Natural killer cell treated with Interleukin-12 subunit alpha and Interleukin-12 subunit beta and Interleukin-15 and Interleukin-18, amount 100 ng/mL, for 72 hours (primary cell): ENCODE measurements around the gene CCSER2. TPM values are rescaled to one million over a fixed set of nuclear protein-coding genes. Genes with fewer than 3 reads are reported as not detected.
A peak's percentile ranks its signal among the peaks of the same experiment; 100 is the strongest.

Experiments used
- ATAC-seq, 2 donors: fragments of 150-1000 bp; cut with Tn5 transposase in 1 of 2; sonication (Bioruptor Pico), chemical (Tn5 transposase) in 1 of 2; 2 replicates each; pipeline ENCODE4 v1.10.0; 2021
- DNase-seq: peaks from one replicate; pipeline ENCODE4 v3.0.0; 2022; ENCODE audit warnings: low spot score
- H3K27ac Mint-ChIP-seq, 2 donors: 1 replicate in 1 of 2; 2 replicates in 1 of 2; pipeline ENCODE4 v1.8.0; 2022; ENCODE audit warnings: mixed read lengths in 2 of 2, mild to moderate bottlenecking in 1 of 2, moderate library complexity in 1 of 2
- H3K27me3 Mint-ChIP-seq, 2 donors: 1 replicate in 1 of 2; 2 replicates in 1 of 2; pipeline ENCODE4 v1.8.0; 2022; ENCODE audit warnings: mixed read lengths in 2 of 2
- H3K36me3 Mint-ChIP-seq: one replicate; pipeline ENCODE4 v1.8.0; 2022; ENCODE audit warnings: mixed read lengths
- H3K4me1 Mint-ChIP-seq, 2 donors: 1 replicate in 1 of 2; 2 replicates in 1 of 2; pipeline ENCODE4 v1.8.0; 2022; ENCODE audit warnings: low read depth in 2 of 2, mixed read lengths in 2 of 2, mild to moderate bottlenecking in 1 of 2
- H3K4me3 Mint-ChIP-seq: one replicate; pipeline ENCODE4 v1.8.0; 2022; ENCODE audit warnings: mixed read lengths
- H3K9me3 Mint-ChIP-seq: 2 replicates; pipeline ENCODE4 v1.8.0; 2022; ENCODE audit warnings: mixed read lengths
- total RNA-seq, 2 donors: library from RNA; stranded (reverse); gene quantifications; one replicate each; pipeline ENCODE4 v1.2.3, GENCODE V29; 2022

CCSER2 gene
- total RNA-seq, 2 donors from 2014 or later, result 90.4 to 135 TPM

GRCh38 chr10:84366041-84366440 lies 37.7 kb downstream of the CCSER2 start:
- H3K4me3 Mint-ChIP-seq, result no peak overlapping the region
- no peaks in the 10 kb centered on the region for H3K9me3 Mint-ChIP-seq
- peaks cover 51 to 59% of the 10 kb centered on the region in 2 donors for H3K4me1 Mint-ChIP-seq
- ATAC-seq, result no peak
- no peaks in the 10 kb centered on the region for H3K27me3 Mint-ChIP-seq
- H3K36me3 Mint-ChIP-seq, result peaks cover under 1% of the 10 kb centered on the region
- no peak for DNase-seq
- H3K27ac Mint-ChIP-seq, result peak overlapping the region; percentile 14 to 44

GRCh38 chr10:84367256-84367655 lies 38.9 kb downstream of the CCSER2 start:
- H3K27me3 Mint-ChIP-seq, result no peaks in the 10 kb centered on the region
- no peaks in the 10 kb centered on the region for H3K9me3 Mint-ChIP-seq
- H3K4me3 Mint-ChIP-seq, result no peak overlapping the region
- peaks cover 44 to 54% of the 10 kb centered on the region in 2 donors for H3K4me1 Mint-ChIP-seq
- DNase-seq, result no peak
- peaks cover 12% of the 10 kb centered on the region for H3K36me3 Mint-ChIP-seq
- H3K27ac Mint-ChIP-seq, result peak overlapping the region in 1 of 2 donors; percentile 44
- ATAC-seq, result no peak

DNA sequence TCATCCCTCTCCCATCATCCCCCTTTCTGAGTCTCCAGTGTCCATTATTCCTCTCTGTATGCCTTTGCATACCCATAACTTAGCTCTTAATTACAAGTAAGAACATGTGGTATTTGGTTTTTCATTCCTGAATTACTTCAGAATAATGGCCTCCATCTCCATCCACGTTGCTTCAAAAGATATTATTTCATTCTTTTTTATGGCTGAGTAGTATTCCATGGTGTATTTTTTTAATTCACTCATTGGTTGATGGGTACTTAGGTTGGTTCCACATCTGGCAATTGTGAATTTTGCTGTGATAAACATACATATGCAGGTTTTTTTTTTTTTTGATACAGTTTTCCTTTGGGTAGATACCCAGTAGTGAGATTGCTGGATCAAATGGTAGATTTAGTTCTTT lies 40.4 kb downstream of the CCSER2 start:
- H3K4me1 Mint-ChIP-seq, result peaks cover 36 to 51% of the 10 kb centered on the region in 2 donors
- no peak overlapping the region for H3K27ac Mint-ChIP-seq
- no peak for DNase-seq
- H3K36me3 Mint-ChIP-seq, result peaks cover 13% of the 10 kb centered on the region
- no peak for ATAC-seq
- no peak overlapping the region for H3K4me3 Mint-ChIP-seq
- no peaks in the 10 kb centered on the region for H3K9me3 Mint-ChIP-seq
- no peaks in the 10 kb centered on the region for H3K27me3 Mint-ChIP-seq

GRCh38 chr10:84370283-84370682 lies 41.9 kb downstream of the CCSER2 start:
- DNase-seq (no peak), ATAC-seq (no peak)
- peaks cover 40 to 60% of the 10 kb centered on the region in 2 donors for H3K4me1 Mint-ChIP-seq
- no peaks in the 10 kb centered on the region for H3K9me3 Mint-ChIP-seq
- peak overlapping the region in 1 of 2 donors; percentile 27 for H3K27ac Mint-ChIP-seq
- no peaks in the 10 kb centered on the region for H3K27me3 Mint-ChIP-seq
- H3K36me3 Mint-ChIP-seq, result peaks cover 24% of the 10 kb centered on the region
- H3K4me3 Mint-ChIP-seq, result no peak overlapping the region

GRCh38 chr10:84371944-84372343 lies 43.6 kb downstream of the CCSER2 start:
- DNase-seq (no peak), ATAC-seq (no peak)
- H3K27me3 Mint-ChIP-seq, result no peaks in the 10 kb centered on the region
- no peaks in the 10 kb centered on the region for H3K9me3 Mint-ChIP-seq
- no peak overlapping the region for H3K27ac Mint-ChIP-seq
- no peak overlapping the region for H3K4me3 Mint-ChIP-seq
- H3K4me1 Mint-ChIP-seq, result peaks cover 44 to 60% of the 10 kb centered on the region in 2 donors
- H3K36me3 Mint-ChIP-seq, result peaks cover 28% of the 10 kb centered on the region

DNA sequence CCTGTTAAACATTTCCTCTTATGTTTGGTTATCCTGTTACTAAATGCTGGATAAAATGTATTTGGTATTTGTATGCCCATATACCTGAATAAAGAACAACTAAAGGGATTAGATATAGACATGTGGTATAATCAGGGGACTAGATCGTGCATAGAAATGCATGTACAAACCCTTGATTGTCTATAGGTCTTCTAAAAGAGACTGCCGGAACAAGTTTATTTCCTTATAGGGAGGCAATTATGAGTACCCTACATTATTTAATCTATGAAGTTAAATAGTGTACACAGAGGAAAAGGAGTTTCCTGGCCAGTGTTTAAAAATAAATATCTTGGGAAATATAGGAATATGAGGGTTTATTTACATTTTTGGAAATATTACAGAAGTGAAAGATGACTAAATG lies 44.6 kb downstream of the CCSER2 start:
- DNase-seq (no peak), ATAC-seq (no peak)
- H3K4me3 Mint-ChIP-seq, result no peak overlapping the region
- peaks cover 35 to 52% of the 10 kb centered on the region in 2 donors for H3K4me1 Mint-ChIP-seq
- no peaks in the 10 kb centered on the region for H3K9me3 Mint-ChIP-seq
- peaks cover 28% of the 10 kb centered on the region for H3K36me3 Mint-ChIP-seq
- no peak overlapping the region for H3K27ac Mint-ChIP-seq
- no peaks in the 10 kb centered on the region for H3K27me3 Mint-ChIP-seq

GRCh38 chr10:84374455-84374854 lies 46.1 kb downstream of the CCSER2 start:
- Mint-ChIP-seq H3K27me3 (no peaks in the 10 kb centered on the region), H3K9me3 (no peaks in the 10 kb centered on the region), H3K4me3 (peak overlapping the region; percentile 33), H3K36me3 (peaks cover 28% of the 10 kb centered on the region), H3K27ac (peak overlapping the region; percentile 41 to 54), H3K4me1 (peaks cover 30 to 49% of the 10 kb centered on the region in 2 donors)
- ATAC-seq, result no peak
- DNase-seq, result no peak

GRCh38 chr10:84375011-84375410 lies 46.6 kb downstream of the CCSER2 start:
- DNase-seq (no peak), ATAC-seq (no peak)
- H3K4me3 Mint-ChIP-seq, result no peak overlapping the region
- H3K27ac Mint-ChIP-seq, result peak overlapping the region in 1 of 2 donors; percentile 54
- H3K36me3 Mint-ChIP-seq, result peaks cover 28% of the 10 kb centered on the region
- H3K4me1 Mint-ChIP-seq, result peaks cover 24 to 43% of the 10 kb centered on the region in 2 donors
- H3K27me3 Mint-ChIP-seq, result no peaks in the 10 kb centered on the region
- H3K9me3 Mint-ChIP-seq, result no peaks in the 10 kb centered on the region

DNA sequence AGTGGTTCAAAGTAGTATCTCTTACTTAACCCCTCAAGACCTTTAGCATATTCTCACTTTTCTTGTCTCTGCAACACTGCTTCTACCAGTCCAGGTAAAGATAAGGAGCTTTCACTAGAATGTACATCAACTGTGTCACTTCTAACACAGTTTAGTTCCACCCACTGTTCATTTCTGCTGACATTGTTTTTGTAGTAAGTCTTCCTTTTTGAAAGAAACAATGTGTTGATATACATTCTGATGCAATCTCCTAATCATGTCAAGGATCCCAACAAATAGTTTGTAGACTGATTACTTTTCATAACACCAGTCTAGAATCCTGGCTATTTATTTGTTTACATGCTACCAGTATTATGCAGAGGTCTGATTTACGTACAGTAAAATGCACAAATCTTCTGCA lies 47.5 kb downstream of the CCSER2 start:
- no peaks in the 10 kb centered on the region for H3K9me3 Mint-ChIP-seq
- DNase-seq (no peak), ATAC-seq (no peak)
- H3K27ac Mint-ChIP-seq, result peak overlapping the region in 1 of 2 donors; percentile 20
- no peak overlapping the region for H3K4me3 Mint-ChIP-seq
- no peaks in the 10 kb centered on the region for H3K27me3 Mint-ChIP-seq
- peaks cover 26 to 44% of the 10 kb centered on the region in 2 donors for H3K4me1 Mint-ChIP-seq
- peaks cover 34% of the 10 kb centered on the region for H3K36me3 Mint-ChIP-seq

GRCh38 chr10:84388148-84388547 lies 59.8 kb downstream of the CCSER2 start:
- Mint-ChIP-seq H3K9me3 (no peaks in the 10 kb centered on the region), H3K4me1 (peaks cover 11 to 41% of the 10 kb centered on the region in 2 donors), H3K4me3 (no peak overlapping the region), H3K27me3 (no peaks in the 10 kb centered on the region), H3K36me3 (peaks cover 29% of the 10 kb centered on the region), H3K27ac (no peak overlapping the region)
- DNase-seq (no peak), ATAC-seq (no peak)

GRCh38 chr10:84390364-84390763 lies 62.0 kb downstream of the CCSER2 start:
- no peak for DNase-seq
- no peaks in the 10 kb centered on the region for H3K9me3 Mint-ChIP-seq
- peaks cover 15% of the 10 kb centered on the region for H3K36me3 Mint-ChIP-seq
- H3K4me1 Mint-ChIP-seq, result peaks cover 25 to 34% of the 10 kb centered on the region in 2 donors
- no peak overlapping the region for H3K4me3 Mint-ChIP-seq
- no peak overlapping the region for H3K27ac Mint-ChIP-seq
- ATAC-seq, result no peak
- no peaks in the 10 kb centered on the region for H3K27me3 Mint-ChIP-seq

- ATAC-seq, result no peak
- Mint-ChIP-seq H3K27me3 (no peaks in the 10 kb centered on the region), H3K4me3 (no peak overlapping the region), H3K4me1 (peaks cover 33 to 35% of the 10 kb centered on the region in 2 donors), H3K9me3 (no peaks in the 10 kb centered on the region), H3K27ac (no peak overlapping the region), H3K36me3 (peaks cover 10% of the 10 kb centered on the region)
- DNase-seq, result no peak
Measured at GRCh38 chr10:84391326-84391725, 62.9 kb downstream of the CCSER2 start.

DNA sequence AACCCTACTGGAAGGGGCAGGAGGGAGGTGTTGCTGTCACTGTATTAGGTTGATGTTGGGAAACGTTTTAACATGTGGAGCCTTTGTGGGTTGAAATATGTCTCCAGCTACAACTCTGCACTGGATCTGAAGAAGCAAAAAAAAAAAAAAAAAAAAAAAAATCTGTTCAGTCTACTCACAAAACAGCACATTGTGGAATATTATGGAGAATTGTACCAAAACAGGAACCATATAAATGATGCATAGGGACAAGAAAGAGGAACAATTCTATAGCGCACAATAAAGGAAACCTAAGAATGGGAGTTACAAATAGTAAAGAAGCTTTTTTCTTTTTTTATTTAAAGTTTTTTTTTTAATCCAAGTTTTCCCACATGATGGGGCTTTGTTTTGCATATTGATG lies 63.8 kb downstream of the CCSER2 start:
- H3K27ac Mint-ChIP-seq, result no peak overlapping the region

DNA sequence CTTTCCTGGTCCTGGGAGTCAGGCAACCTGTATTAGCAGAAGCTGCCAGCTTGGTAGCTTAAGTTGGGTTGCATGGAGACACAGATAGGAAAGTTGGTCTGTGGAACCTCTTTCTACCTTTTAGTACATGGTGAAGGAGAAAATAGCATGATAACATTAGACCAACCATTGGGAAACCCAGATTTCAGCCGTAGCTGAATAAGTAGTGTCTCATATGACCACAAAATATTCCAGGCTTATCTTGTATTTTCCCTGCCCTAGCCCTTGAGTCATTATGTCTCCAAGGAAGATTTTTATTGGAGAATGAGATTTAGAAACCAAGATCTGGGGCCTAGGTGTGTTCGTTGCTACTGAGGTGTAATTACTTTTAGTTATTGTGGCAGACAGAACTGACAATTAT lies 67.2 kb downstream of the CCSER2 start:
- Mint-ChIP-seq H3K4me3 (no peak overlapping the region), H3K36me3 (peaks cover 16% of the 10 kb centered on the region), H3K4me1 (peaks cover 46 to 67% of the 10 kb centered on the region in 2 donors), H3K27ac (peak overlapping the region in 1 of 2 donors; percentile 47), H3K27me3 (no peaks in the 10 kb centered on the region), H3K9me3 (no peaks in the 10 kb centered on the region)
- DNase-seq (no peak), ATAC-seq (no peak)

More for the DNA sequence above, 63.8 kb downstream of the CCSER2 start:
- DNase-seq (no peak), ATAC-seq (no peak)
- H3K9me3 Mint-ChIP-seq, result no peaks in the 10 kb centered on the region
- no peak overlapping the region for H3K4me3 Mint-ChIP-seq
- no peaks in the 10 kb centered on the region for H3K27me3 Mint-ChIP-seq
- peaks cover 38 to 39% of the 10 kb centered on the region in 2 donors for H3K4me1 Mint-ChIP-seq
- peaks cover 10% of the 10 kb centered on the region for H3K36me3 Mint-ChIP-seq

GRCh38 chr10:84397735-84398144 lies 69.4 kb downstream of the CCSER2 start:
- H3K36me3 Mint-ChIP-seq, result peaks cover 12% of the 10 kb centered on the region

More at GRCh38 chr10:84397735-84398144, 69.4 kb downstream of the CCSER2 start:
- H3K4me1 Mint-ChIP-seq, result peaks cover 42 to 72% of the 10 kb centered on the region in 2 donors
- DNase-seq (no peak), ATAC-seq (no peak)
- H3K27ac Mint-ChIP-seq, result peak overlapping the region; percentile 2 to 3
- H3K9me3 Mint-ChIP-seq, result no peaks in the 10 kb centered on the region
- no peaks in the 10 kb centered on the region for H3K27me3 Mint-ChIP-seq
- no peak overlapping the region for H3K4me3 Mint-ChIP-seq
